Gastroesophageal sphincter (tissue), 2 donors: ENCODE data around the gene CTTN.

ENCODE experiments used
- EP300 ChIP-seq: sonication (generic); formaldehyde crosslinking; IDR thresholded peaks from one replicate; pipeline ENCODE4 v1.6.1; 2017; ENCODE audit warnings: antibody characterized with exemption, mild to moderate bottlenecking
- POLR2A ChIP-seq, 2 donors: fragments of 450-650 bp; IDR thresholded peaks; one replicate each; pipeline ENCODE4 v1.6.1; 2017; ENCODE audit warnings: antibody characterized with exemption in 2 of 2, mild to moderate bottlenecking in 2 of 2, moderate library complexity in 1 of 2

DNA sequence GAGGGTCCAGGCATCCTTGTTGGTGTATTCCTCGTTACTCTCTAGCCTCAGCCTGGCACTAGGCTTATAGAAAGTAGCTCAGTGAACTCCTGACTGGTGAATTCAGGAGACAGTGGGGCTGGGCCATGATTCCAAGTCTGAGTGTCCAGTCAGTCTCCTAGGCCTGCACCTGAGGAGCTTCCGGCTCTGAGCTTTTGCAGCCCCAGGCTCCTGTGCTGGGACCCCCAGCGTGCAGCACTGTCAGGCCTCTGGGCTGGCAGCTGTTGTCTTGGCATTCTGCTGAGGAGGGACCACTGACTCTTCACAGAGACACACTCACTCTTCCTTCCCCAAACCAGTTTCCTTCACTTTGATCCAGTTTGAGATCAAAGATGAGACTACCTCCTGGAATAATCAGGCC lies 82.4 kb downstream of the CTTN start:
- TF ChIP-seq EP300 (no peak), POLR2A (IDR thresholded peaks at IDR 0.05) (no peak)
